ENCODE measurements around the gene SLC25A45. TPM values are rescaled to one million over a fixed set of nuclear protein-coding genes. Genes with fewer than 3 reads are reported as not detected.

SLC25A45 gene
- total RNA-seq, 1 experiment from 2014 or later: 1.1 TPM

DNA sequence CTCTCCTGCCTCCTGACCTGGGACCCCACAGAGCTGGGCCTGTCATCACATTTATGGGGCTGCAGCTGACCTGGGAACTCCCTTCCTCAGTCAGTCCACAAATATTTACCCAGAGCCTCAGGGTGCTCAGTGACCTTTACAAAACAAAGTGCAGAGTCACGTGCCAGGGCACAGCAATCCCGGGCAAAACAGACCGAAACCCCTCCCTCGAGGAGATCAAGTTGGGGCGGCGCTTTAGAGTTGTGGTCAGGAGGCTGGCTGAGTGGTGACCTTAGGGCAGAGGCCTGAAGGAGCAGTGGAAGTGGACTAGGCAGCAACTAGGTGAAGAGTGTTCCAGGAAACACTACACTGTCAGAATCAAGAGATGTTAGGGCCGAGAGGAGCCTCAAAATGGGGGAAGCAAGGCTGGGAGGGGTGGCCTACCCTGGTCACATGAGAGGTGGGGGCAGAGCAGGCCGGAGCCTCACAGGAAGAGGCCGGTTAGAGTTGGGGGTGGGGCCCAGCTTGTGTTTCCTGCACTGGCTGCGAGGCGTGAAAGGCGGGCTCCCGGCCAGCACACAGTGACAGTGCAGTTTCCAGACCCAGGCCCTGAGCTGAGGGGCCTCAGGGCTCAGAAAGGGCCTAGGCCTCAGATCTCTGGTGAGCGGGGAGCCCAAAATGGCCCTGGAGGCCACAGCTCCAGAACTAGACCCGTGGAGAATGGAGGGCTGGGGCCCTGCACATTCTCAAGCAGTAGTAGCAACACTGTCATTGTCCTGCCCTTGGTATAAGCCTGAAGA lies 36.4 kb upstream of the SLC25A45 start:
- peak overlapping the region; percentile 34 for H2BK5ac ChIP-seq (ENCODE audit: insufficient read length, low read length)
- no peak overlapping the region for H2AFZ ChIP-seq (ENCODE audit: low read length)
- no peak overlapping the region for H2AK5ac ChIP-seq (ENCODE audit: insufficient read length, low read length)
- H3K9me3 ChIP-seq (ENCODE audit: control insufficient read depth, low read depth, low read length): no peaks in the 10 kb centered on the region
- H3K27ac ChIP-seq (ENCODE audit: insufficient read length, low read depth, low read length): peak overlapping the region; percentile 82
- peak overlapping the region; percentile 35 for H4K5ac ChIP-seq (ENCODE audit: insufficient read length, low read depth, low read length)
- H3K4ac ChIP-seq (ENCODE audit: low read depth, low read length): no peak overlapping the region; the same call in 1 of the 2 replicates
- H3K27me3 ChIP-seq (ENCODE audit: insufficient read depth, low read length): no peaks in the 10 kb centered on the region
- H3K56ac ChIP-seq (ENCODE audit: insufficient read length, low read depth, low read length): no peak overlapping the region
- peak; percentile 97 for DNase-seq
- H2BK15ac ChIP-seq (ENCODE audit: low read depth, low read length): no peak overlapping the region
- peaks cover 67 to 76% of the 10 kb centered on the region in 2 experiments for H3K4me1 Mint-ChIP-seq
- no peak for TF ChIP-seq CTCF (conservative IDR thresholded peaks at IDR 0.05)
- H4K91ac ChIP-seq (ENCODE audit: insufficient read length, low read depth, low read length): peak overlapping the region; percentile 85
- no peak overlapping the region for H4K8ac ChIP-seq (replicated peaks; ENCODE audit: insufficient read length, low read depth, low read length)
- peaks cover 2% of the 10 kb centered on the region; the same call in 1 of the 2 replicates for H3K79me2 ChIP-seq (ENCODE audit: insufficient read depth, low read length)
- peaks cover 8% of the 10 kb centered on the region for H3K4me1 ChIP-seq (ENCODE audit: insufficient read depth, low read length)
- H3K79me1 ChIP-seq (ENCODE audit: insufficient read depth, low read depth, low read length, poor library complexity, severe bottlenecking): no peaks in the 10 kb centered on the region
- no peak overlapping the region for H3K4me2 ChIP-seq (ENCODE audit: insufficient read depth, insufficient read length, low read length)
- H3K9me3 Mint-ChIP-seq: no peaks in the 10 kb centered on the region; a peak in 2 of 5 replicates
- no peak overlapping the region for H2BK20ac ChIP-seq (ENCODE audit: low read depth, low read length, poor library complexity, severe bottlenecking)
- H3K23ac ChIP-seq (ENCODE audit: insufficient read length, low read depth, low read length): no peak overlapping the region
- WGBS (ENCODE audit: extremely low coverage, insufficient read length, low lambda C conversion rate): no CpG with 5 or more reads among the region's 15 CpGs
- peaks cover 13% of the 10 kb centered on the region for H3K23me2 ChIP-seq (ENCODE audit: insufficient read length, low read depth, low read length, poor library complexity, severe bottlenecking)
- H3K36me3 Mint-ChIP-seq (ENCODE audit: insufficient read depth in 1 of 3, low read depth in 3 of 3): no peaks in the 10 kb centered on the region
- peak overlapping the region; percentile 32 for H3K9ac ChIP-seq (ENCODE audit: extremely low read depth, insufficient read length, low read length)
- peak overlapping the region; percentile 79 for H2BK12ac ChIP-seq (ENCODE audit: insufficient read length, low read depth, low read length)
- H3K4me3 Mint-ChIP-seq: peak overlapping the region; percentile 24 to 74
- peaks cover 11% of the 10 kb centered on the region for H3K27me3 Mint-ChIP-seq (ENCODE audit: low read depth)
- H3K18ac ChIP-seq (ENCODE audit: insufficient read length, low read depth, low read length): peak overlapping the region; percentile 88
- peak overlapping the region; percentile 100 for H3K27ac Mint-ChIP-seq
- peaks cover 2% of the 10 kb centered on the region for H4K20me1 ChIP-seq (ENCODE audit: control insufficient read depth, insufficient read depth, insufficient read length)
- peak overlapping the region; percentile 74 for H3K14ac ChIP-seq (ENCODE audit: insufficient read depth, low read length)
- H2BK120ac ChIP-seq (ENCODE audit: low read depth, low read length, poor library complexity, severe bottlenecking): no peak overlapping the region
- H3T11ph ChIP-seq (ENCODE audit: low read length): no peak overlapping the region

Data from H9 (cell line).